Trophoblast cell (in vitro differentiated cells and primary cell): ENCODE results near the gene TFF1.

ENCODE experiments used
- DNase-seq, 2 donors: peaks; one replicate each; pipeline ENCODE4 v3.0.0-alpha.2; 2016
- H2AFZ ChIP-seq: 2 replicates; pipeline ENCODE4 v1.6.1; 2013; ENCODE audit warnings: low read length, moderate library complexity, mild to moderate bottlenecking; ENCODE audit not compliant: insufficient read depth, poor library complexity
- H2AK5ac ChIP-seq: 2 replicates; pipeline ENCODE4 v1.6.1; 2013; ENCODE audit warnings: mild to moderate bottlenecking, low read length
- H2BK120ac ChIP-seq: 2 replicates; pipeline ENCODE4 v1.6.1; 2013; ENCODE audit warnings: low read length, mild to moderate bottlenecking, moderate library complexity; ENCODE audit not compliant: insufficient read depth, poor library complexity
- H2BK12ac ChIP-seq: 2 replicates; pipeline ENCODE4 v1.6.1; 2013; ENCODE audit warnings: mild to moderate bottlenecking, low read length, moderate library complexity
- H2BK5ac ChIP-seq: 2 replicates; pipeline ENCODE4 v1.6.1; 2013; ENCODE audit warnings: low read length, low read depth, moderate library complexity, mild to moderate bottlenecking; ENCODE audit not compliant: poor library complexity
- H3K14ac ChIP-seq: 2 replicates; pipeline ENCODE4 v1.6.1; 2013; ENCODE audit warnings: mild to moderate bottlenecking, low read length
- H3K18ac ChIP-seq: 2 replicates; pipeline ENCODE4 v1.6.1; 2013; ENCODE audit warnings: mild to moderate bottlenecking, low read length
- H3K23ac ChIP-seq: 2 replicates; pipeline ENCODE4 v1.6.1; 2013; ENCODE audit warnings: low read length
- H3K27ac ChIP-seq: 2 replicates; pipeline ENCODE4 v1.5.1; 2013; ENCODE audit warnings: low read depth, mild to moderate bottlenecking, inconsistent platforms, low read length, moderate library complexity
- H3K27me3 ChIP-seq: 2 replicates; pipeline ENCODE4 v1.6.1; 2013; ENCODE audit warnings: inconsistent platforms, mild to moderate bottlenecking, low read length, moderate library complexity; ENCODE audit not compliant: insufficient read depth
- H3K36me3 ChIP-seq, 2 experiments: 1 replicate in 1 of 2; 2 replicates in 1 of 2; pipeline ENCODE4 v1.6.1; 2013; ENCODE audit warnings: low read length in 2 of 2, mild to moderate bottlenecking in 2 of 2, moderate library complexity in 1 of 2; ENCODE audit not compliant: insufficient read depth in 2 of 2, control insufficient read depth in 1 of 2
- H3K4ac ChIP-seq: 2 replicates; pipeline ENCODE4 v1.6.1; 2013; ENCODE audit warnings: low read depth, mild to moderate bottlenecking, low read length, moderate library complexity
- H3K4me1 ChIP-seq, 2 experiments: 1 replicate in 1 of 2; 2 replicates in 1 of 2; pipeline ENCODE4 v1.6.1; 2013; ENCODE audit warnings: low read length in 2 of 2, mild to moderate bottlenecking in 2 of 2, moderate library complexity in 1 of 2; ENCODE audit not compliant: insufficient read depth in 2 of 2, control insufficient read depth in 1 of 2
- H3K4me2 ChIP-seq: 2 replicates; pipeline ENCODE4 v1.6.1; 2013; ENCODE audit warnings: inconsistent platforms, mild to moderate bottlenecking, low read length, moderate library complexity
- H3K4me3 ChIP-seq: 2 replicates; pipeline ENCODE4 v1.5.1; 2013; ENCODE audit warnings: mild to moderate bottlenecking, low read depth, low read length, inconsistent platforms
- H3K79me1 ChIP-seq: one replicate; pipeline ENCODE4 v1.6.1; 2013; ENCODE audit warnings: low read length
- H3K79me2 ChIP-seq: 2 replicates; pipeline ENCODE4 v1.6.1; 2013; ENCODE audit warnings: low read length, mild to moderate bottlenecking; ENCODE audit not compliant: control insufficient read depth, insufficient read depth, poor library complexity
- H3K9ac ChIP-seq: 2 replicates; pipeline ENCODE4 v1.6.1; 2013; ENCODE audit warnings: mild to moderate bottlenecking, low read length
- H3K9me3 ChIP-seq: 2 replicates; pipeline ENCODE4 v1.6.1; 2013; ENCODE audit warnings: low read depth, mild to moderate bottlenecking, control low read depth, inconsistent platforms, low read length; ENCODE audit not compliant: insufficient read depth
- H4K12ac ChIP-seq: 2 replicates; pipeline ENCODE4 v1.6.1; 2013; ENCODE audit warnings: low read depth, mild to moderate bottlenecking, low read length, moderate library complexity
- H4K8ac ChIP-seq: 2 replicates; pipeline ENCODE4 v1.6.1; 2013; ENCODE audit warnings: low read depth, mild to moderate bottlenecking, low read length, moderate library complexity
- H4K91ac ChIP-seq: one replicate; pipeline ENCODE4 v1.6.1; 2013; ENCODE audit warnings: low read depth, mild to moderate bottlenecking, low read length, moderate library complexity
- WGBS: extraction: QIAGEN DNeasy Blood & Tissue Kit; methylation state at CpG from one replicate; pipeline ENCODE4 v1.1.7; 2013; ENCODE audit warnings: missing lambda C conversion rate; ENCODE audit not compliant: insufficient read length, insufficient coverage; ENCODE audit errors: extremely low coverage; 5-methylcytosine and 5-hydroxymethylcytosine counted together

Gene TFF1

DNA sequence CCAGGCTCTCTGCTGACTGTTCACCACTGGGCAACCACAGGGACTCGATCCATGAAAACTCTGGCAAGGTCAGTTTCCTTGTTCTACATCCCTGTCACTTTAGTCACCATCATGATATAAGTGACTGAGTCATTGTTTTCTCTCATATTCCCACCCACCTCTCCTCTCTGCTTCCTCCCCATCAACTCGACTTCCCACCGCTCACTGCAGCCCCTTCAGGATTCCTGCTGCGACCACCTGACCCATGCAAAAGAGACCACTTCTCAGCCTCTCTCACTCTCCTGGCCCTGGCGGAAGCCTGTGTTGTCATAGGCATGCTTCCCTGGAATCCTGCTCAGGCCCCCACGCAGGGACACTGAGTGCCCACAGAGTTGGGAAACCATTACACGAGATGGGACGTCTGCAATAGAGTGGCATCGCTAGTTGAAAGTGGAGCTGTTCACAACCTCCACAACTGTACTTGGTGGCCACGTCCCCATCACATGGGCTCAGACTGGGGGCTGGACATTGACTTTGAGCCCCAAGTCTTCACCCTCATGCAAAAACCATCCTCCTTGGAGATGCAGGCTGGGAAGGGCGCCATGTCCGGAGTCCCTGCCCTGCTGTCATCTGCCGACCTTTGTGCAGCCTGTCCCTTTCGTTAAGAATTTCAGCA is 13.8 kb downstream of the TFF1 start:
- H3K9ac ChIP-seq: no peak overlapping the region
- no peaks in the 10 kb centered on the region for H3K4me1 ChIP-seq
- H2BK120ac ChIP-seq: no peak overlapping the region
- H4K12ac ChIP-seq: no peak overlapping the region
- no peak overlapping the region for H4K8ac ChIP-seq
- H3K27ac ChIP-seq: no peak overlapping the region
- no peak overlapping the region for H2BK5ac ChIP-seq
- H2AFZ ChIP-seq: no peak overlapping the region
- no peak for DNase-seq
- H3K9me3 ChIP-seq: peaks cover 2% of the 10 kb centered on the region
- H3K79me1 ChIP-seq: no peaks in the 10 kb centered on the region
- no peak overlapping the region for H2AK5ac ChIP-seq
- H3K4me3 ChIP-seq: no peak overlapping the region
- no peaks in the 10 kb centered on the region for H3K79me2 ChIP-seq
- H3K4me2 ChIP-seq: no peak overlapping the region
- H3K23ac ChIP-seq: no peak overlapping the region
- no peak overlapping the region for H3K4ac ChIP-seq
- no peak overlapping the region for H2BK12ac ChIP-seq
- no peak overlapping the region for H3K14ac ChIP-seq
- no peak overlapping the region for H4K91ac ChIP-seq
- no peaks in the 10 kb centered on the region for H3K27me3 ChIP-seq
- H3K18ac ChIP-seq: no peak overlapping the region
- H3K36me3 ChIP-seq: no peaks in the 10 kb centered on the region
- no CpG with 5 or more reads among the region's 14 CpGs for WGBS

DNA sequence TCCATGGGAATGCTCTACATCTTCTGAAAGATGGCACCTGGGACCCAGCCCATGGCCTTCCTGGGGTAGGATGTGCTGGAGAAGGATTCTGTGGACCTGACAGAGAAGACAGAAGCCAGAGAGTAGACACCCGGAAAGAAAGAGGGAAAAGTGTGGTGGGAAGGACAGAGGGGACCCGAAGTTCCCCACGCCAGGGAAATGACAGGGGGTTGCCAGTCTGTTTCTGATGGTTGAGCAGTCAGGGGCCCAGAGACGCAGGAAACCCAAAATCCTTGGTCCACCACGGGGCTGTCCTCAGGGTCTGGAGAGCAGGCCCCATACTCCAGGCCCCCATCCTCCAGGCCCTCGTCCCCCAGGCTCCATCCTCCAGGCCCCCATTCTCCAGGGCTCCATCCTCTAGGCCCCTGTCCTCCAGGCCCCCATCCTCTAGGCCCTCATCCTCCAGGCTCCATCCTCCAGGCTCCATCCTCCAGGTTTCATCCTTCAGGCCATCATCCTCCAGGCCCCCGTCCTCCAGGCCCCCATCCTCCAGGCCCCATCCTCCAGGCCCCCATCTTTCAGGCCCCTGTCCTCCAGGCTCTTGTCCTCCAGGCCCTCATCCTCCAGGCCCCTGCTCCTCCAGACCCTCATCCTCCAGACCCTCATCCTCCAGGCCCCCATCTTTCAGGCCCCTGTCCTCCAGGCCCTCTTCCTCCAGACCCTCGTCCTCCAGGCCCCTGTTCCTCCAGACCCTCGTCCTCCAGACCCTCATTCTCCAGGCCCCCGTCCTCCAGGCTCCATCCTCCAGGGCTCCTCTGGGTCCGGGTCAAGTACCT is 14.5 kb downstream of the TFF1 start:
- Histone ChIP-seq H2AK5ac (no peak overlapping the region), H3K4me3 (no peak overlapping the region), H3K79me1 (no peaks in the 10 kb centered on the region), H3K79me2 (no peaks in the 10 kb centered on the region), H2BK5ac (no peak overlapping the region), H3K23ac (no peak overlapping the region), H2BK120ac (no peak overlapping the region), H3K18ac (no peak overlapping the region), H3K14ac (no peak overlapping the region), H3K36me3 (no peaks in the 10 kb centered on the region), H3K4me1 (no peaks in the 10 kb centered on the region), H4K12ac (no peak overlapping the region), H3K9me3 (no peaks in the 10 kb centered on the region), H4K8ac (no peak overlapping the region), H3K4me2 (no peak overlapping the region), H3K27me3 (no peaks in the 10 kb centered on the region), H3K4ac (no peak overlapping the region), H3K27ac (no peak overlapping the region), H2AFZ (no peak overlapping the region), H4K91ac (no peak overlapping the region), H2BK12ac (no peak overlapping the region), H3K9ac (no peak overlapping the region)
- no CpG with 5 or more reads among the region's 11 CpGs for WGBS
- DNase-seq: no peak

DNA sequence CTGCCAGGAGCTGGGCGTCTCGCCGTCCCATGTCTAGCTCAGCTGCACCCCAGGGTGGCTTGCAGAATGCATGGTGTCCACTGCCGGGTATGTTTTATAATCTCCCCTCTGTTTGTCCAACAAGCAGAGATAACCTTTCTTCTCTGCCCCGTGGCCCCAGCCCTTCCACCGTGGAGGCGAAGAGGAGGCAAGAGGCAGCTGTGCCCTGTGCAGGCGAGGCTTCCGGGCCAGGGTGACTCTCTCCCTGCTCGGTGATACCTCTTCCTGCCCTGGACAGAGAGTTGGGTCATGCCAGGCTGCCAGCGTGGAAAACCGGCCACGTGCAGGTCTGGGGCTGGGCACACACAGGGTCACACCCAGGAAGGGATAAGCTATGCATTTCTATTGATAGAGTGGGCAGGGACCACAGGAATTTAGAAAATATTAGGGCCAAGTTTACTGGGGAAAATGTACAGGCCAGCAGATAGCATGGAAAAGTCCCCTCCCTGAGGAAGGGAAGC is 15.4 kb downstream of the TFF1 start, which contains the start of gene TFF2:
TSS of gene TFF2 (minus strand) at position 68 of the 500 bp plus-strand sequence. CDS start at position 31, 37 bp downstream.
- Histone ChIP-seq H3K23ac (no peak within 1 kb of the TSS), H2BK5ac (no peak within 1 kb of the TSS), H2AFZ (no peak within 1 kb of the TSS), H3K18ac (no peak within 1 kb of the TSS), H3K4me1 (no peaks in the 10 kb centered on the region), H3K14ac (no peak within 1 kb of the TSS), H3K9me3 (no peaks in the 10 kb centered on the region), H3K9ac (no peak within 1 kb of the TSS), H3K27me3 (no peaks in the 10 kb centered on the region), H2BK120ac (no peak within 1 kb of the TSS), H3K36me3 (no peaks in the 10 kb centered on the region), H4K12ac (no peak within 1 kb of the TSS), H3K4me3 (no peak within 1 kb of the TSS), H3K79me1 (no peaks in the 10 kb centered on the region), H4K91ac (no peak within 1 kb of the TSS), H3K79me2 (no peaks in the 10 kb centered on the region), H3K4me2 (no peak within 1 kb of the TSS), H2BK12ac (no peak within 1 kb of the TSS), H3K4ac (no peak within 1 kb of the TSS), H3K27ac (no peak within 1 kb of the TSS), H2AK5ac (no peak within 1 kb of the TSS), H4K8ac (no peak within 1 kb of the TSS)
- WGBS: no CpG with 5 or more reads among the region's 13 CpGs
- DNase-seq: no peak

DNA sequence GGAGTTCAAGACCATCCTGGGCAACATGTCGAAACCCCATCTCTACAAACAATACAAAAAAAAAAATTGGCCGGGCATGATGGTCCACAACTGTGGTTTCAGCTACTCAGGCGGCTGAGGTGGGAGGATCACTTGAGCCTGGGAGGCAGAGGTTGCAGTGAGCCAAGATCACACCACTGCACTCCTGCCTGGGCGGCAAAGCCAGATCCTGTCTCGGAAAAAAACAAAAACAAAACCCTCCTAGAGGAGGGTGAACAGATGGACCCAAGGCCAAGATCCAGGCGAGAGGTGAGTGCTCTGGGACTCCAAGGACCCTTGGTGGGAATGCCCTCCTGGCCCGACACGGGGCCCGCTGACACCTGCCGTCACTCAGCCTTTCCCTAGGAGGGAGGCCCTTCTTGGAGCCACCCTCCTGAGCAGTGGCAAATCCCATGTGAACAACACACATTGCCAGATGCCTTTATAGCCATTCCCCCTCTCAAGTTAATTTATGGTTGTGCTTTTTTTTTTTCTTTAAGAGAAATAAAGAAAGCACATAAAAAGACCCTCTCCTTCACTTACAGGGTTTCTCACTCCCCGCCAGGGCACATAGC is 15.9 kb downstream of the TFF1 start:
- H4K12ac ChIP-seq: no peak overlapping the region
- no peak overlapping the region for H2BK5ac ChIP-seq
- no CpG with 5 or more reads among the region's 11 CpGs for WGBS
- H3K79me2 ChIP-seq: no peaks in the 10 kb centered on the region
- H3K4me1 ChIP-seq: no peaks in the 10 kb centered on the region
- no peak overlapping the region for H3K4me2 ChIP-seq
- H3K27me3 ChIP-seq: no peaks in the 10 kb centered on the region
- no peak overlapping the region for H3K14ac ChIP-seq
- H3K79me1 ChIP-seq: no peaks in the 10 kb centered on the region
- no peaks in the 10 kb centered on the region for H3K9me3 ChIP-seq
- H3K36me3 ChIP-seq: no peaks in the 10 kb centered on the region
- no peak for DNase-seq
- no peak overlapping the region for H2AFZ ChIP-seq
- H4K8ac ChIP-seq: no peak overlapping the region
- no peak overlapping the region for H2AK5ac ChIP-seq
- H2BK120ac ChIP-seq: no peak overlapping the region
- no peak overlapping the region for H3K18ac ChIP-seq
- no peak overlapping the region for H3K4ac ChIP-seq
- H3K4me3 ChIP-seq: no peak overlapping the region
- H2BK12ac ChIP-seq: no peak overlapping the region
- no peak overlapping the region for H3K9ac ChIP-seq
- no peak overlapping the region for H4K91ac ChIP-seq
- H3K23ac ChIP-seq: no peak overlapping the region
- H3K27ac ChIP-seq: no peak overlapping the region
